ENCODE data around the gene KDM4C.

KDM4C gene

DNA sequence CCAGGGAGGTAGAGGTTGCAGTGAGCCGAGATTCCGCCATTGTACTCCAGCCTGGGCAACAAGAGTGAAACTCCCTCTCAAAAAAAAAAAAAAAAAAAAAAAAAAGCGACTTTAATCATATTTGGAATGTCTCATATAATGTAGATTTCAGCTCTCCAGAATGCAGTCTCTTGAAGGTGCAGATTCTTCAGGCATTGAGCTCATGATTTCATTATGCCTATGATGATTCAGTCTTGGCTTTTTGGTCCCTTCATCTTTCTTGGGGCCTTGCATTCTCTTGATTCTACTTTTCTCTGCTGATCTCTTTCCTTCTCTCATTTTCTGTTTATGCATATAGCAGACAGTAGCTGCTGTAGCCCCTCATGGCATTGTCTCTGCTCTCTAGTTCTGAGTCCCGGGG lies 22.9 kb downstream of the KDM4C start:
- Mint-ChIP-seq H3K36me3 (ENCODE audit: low read depth) (no peaks in the 10 kb centered on the region), H3K4me3 (no peak overlapping the region), H3K27me3 (ENCODE audit: low read depth, poor library complexity) (peaks cover under 1% of the 10 kb centered on the region), H3K4me1 (peaks cover 10% of the 10 kb centered on the region), H3K27ac (no peak overlapping the region), H3K9me3 (no peaks in the 10 kb centered on the region)
- TF ChIP-seq, protein P1, sequence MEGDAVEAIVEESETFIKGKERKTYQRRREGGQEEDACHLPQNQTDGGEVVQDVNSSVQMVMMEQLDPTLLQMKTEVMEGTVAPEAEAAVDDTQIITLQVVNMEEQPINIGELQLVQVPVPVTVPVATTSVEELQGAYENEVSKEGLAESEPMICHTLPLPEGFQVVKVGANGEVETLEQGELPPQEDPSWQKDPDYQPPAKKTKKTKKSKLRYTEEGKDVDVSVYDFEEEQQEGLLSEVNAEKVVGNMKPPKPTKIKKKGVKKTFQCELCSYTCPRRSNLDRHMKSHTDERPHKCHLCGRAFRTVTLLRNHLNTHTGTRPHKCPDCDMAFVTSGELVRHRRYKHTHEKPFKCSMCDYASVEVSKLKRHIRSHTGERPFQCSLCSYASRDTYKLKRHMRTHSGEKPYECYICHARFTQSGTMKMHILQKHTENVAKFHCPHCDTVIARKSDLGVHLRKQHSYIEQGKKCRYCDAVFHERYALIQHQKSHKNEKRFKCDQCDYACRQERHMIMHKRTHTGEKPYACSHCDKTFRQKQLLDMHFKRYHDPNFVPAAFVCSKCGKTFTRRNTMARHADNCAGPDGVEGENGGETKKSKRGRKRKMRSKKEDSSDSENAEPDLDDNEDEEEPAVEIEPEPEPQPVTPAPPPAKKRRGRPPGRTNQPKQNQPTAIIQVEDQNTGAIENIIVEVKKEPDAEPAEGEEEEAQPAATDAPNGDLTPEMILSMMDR (IDR thresholded peaks at IDR 0.05) = no peak
- DNase-seq = no peak

DNA sequence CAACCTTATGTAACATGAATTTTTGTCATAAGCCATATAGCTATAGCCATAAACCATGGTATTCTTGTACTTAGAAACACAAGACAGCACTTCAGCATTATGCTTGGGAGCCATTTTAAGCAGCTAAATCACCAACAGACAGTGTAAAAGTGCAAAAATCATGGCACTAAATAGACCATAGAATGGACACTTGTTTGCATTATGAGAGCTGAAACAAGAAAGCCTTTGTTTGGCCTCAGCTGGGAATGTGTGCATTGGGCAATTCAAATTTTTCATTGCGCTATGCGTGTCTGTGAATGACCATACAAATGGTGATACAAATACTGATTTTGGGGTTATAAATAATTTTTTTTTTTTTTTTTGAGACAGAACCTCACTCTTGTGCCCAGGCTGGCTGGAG lies 23.7 kb downstream of the KDM4C start:
- no peak for DNase-seq
- H3K4me3 Mint-ChIP-seq = no peak overlapping the region
- peaks cover 10% of the 10 kb centered on the region for H3K4me1 Mint-ChIP-seq
- no peaks in the 10 kb centered on the region for H3K27me3 Mint-ChIP-seq (ENCODE audit: low read depth, poor library complexity)
- no peaks in the 10 kb centered on the region for H3K9me3 Mint-ChIP-seq
- TF ChIP-seq, protein P1 (IDR thresholded peaks at IDR 0.05) = no peak
- no peak overlapping the region for H3K27ac Mint-ChIP-seq
- H3K36me3 Mint-ChIP-seq (ENCODE audit: low read depth) = no peaks in the 10 kb centered on the region

- no peak for DNase-seq
- no peak overlapping the region for H3K4me3 Mint-ChIP-seq
- H3K27ac Mint-ChIP-seq = no peak overlapping the region
- no peaks in the 10 kb centered on the region for H3K36me3 Mint-ChIP-seq (ENCODE audit: low read depth)
- H3K27me3 Mint-ChIP-seq (ENCODE audit: low read depth, poor library complexity) = no peaks in the 10 kb centered on the region
- H3K4me1 Mint-ChIP-seq = peaks cover 3% of the 10 kb centered on the region
- no peaks in the 10 kb centered on the region for H3K9me3 Mint-ChIP-seq
- TF ChIP-seq, protein P1 (IDR thresholded peaks at IDR 0.05) = no peak
Observed at GRCh38 chr9:6782345-6782744, 24.6 kb downstream of the KDM4C start.

DNA sequence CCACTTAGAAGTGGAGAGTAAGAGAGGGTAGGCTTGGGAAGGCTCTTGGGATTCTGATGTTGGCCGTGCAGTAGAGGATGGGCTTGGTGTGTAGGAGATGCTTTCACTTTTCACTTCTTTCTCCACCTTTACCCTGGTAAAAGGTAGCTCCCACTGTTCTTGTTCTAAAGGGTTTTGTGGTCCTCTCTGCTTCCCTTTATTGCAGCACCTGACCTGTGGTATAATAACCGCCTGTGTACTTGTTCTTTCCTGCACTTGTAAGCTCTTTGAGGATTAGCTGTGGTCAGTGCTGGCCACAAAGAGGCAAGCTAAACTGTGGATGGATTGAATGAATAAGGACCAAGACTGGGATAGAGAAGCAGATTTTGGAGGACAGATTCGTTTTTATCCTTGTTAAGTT lies 25.2 kb downstream of the KDM4C start:
- Mint-ChIP-seq H3K4me3 (no peak overlapping the region), H3K9me3 (no peaks in the 10 kb centered on the region), H3K36me3 (ENCODE audit: low read depth) (no peaks in the 10 kb centered on the region), H3K27ac (no peak overlapping the region), H3K4me1 (peaks cover 7% of the 10 kb centered on the region), H3K27me3 (ENCODE audit: low read depth, poor library complexity) (no peaks in the 10 kb centered on the region)
- DNase-seq = no peak
- TF ChIP-seq, protein P1 (IDR thresholded peaks at IDR 0.05) = no peak

DNA sequence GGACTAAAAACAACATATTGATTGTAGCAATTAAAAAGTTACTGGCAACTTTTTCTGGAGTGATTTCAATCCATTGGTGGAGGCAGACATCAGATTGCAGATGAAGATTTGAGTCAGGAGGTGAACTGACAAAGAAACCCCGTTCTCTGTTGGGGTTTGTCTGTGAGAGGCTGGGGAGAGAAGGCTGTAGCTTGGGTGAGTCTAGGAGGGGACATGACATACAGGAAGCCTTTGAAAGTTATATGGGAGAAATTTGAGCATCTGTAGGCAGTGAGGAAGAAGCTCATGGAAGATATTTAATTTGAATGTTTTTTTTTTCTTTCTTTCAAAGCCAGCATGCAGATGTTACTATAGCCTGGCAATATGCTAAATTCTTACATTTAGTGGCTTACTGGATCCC lies 26.0 kb downstream of the KDM4C start:
- peaks cover 14% of the 10 kb centered on the region for H3K4me1 Mint-ChIP-seq

GRCh38 chr9:6785682-6786081 lies 27.9 kb downstream of the KDM4C start:
- Mint-ChIP-seq H3K4me1 (peaks cover 16% of the 10 kb centered on the region), H3K9me3 (no peaks in the 10 kb centered on the region), H3K36me3 (ENCODE audit: low read depth) (no peaks in the 10 kb centered on the region), H3K27me3 (ENCODE audit: low read depth, poor library complexity) (no peaks in the 10 kb centered on the region), H3K27ac (no peak overlapping the region), H3K4me3 (no peak overlapping the region)
- no peak for DNase-seq
- TF ChIP-seq, protein P1 (IDR thresholded peaks at IDR 0.05) = no peak

More for the DNA sequence above, 26.0 kb downstream of the KDM4C start:
- H3K27ac Mint-ChIP-seq = no peak overlapping the region
- H3K4me3 Mint-ChIP-seq = no peak overlapping the region
- DNase-seq = no peak
- no peaks in the 10 kb centered on the region for H3K9me3 Mint-ChIP-seq
- H3K27me3 Mint-ChIP-seq (ENCODE audit: low read depth, poor library complexity) = no peaks in the 10 kb centered on the region
- TF ChIP-seq, protein P1 (IDR thresholded peaks at IDR 0.05) = no peak
- no peaks in the 10 kb centered on the region for H3K36me3 Mint-ChIP-seq (ENCODE audit: low read depth)

Measured in nephron progenitor cell (in vitro differentiated cells).